Measurements from ENCODE around the gene ABCC4.
A peak's percentile ranks its signal among the peaks of the same experiment; 100 is the strongest.
"Not testable (repeated sequence)": the region's sequence is repeated elsewhere in the genome, so short reads cannot be mapped to it uniquely, and the experiment has no call there.

Gene ABCC4

GRCh38 chr13:95199896-95200295 lies 101.4 kb downstream of the ABCC4 start:
- peaks cover 0 to 4% of the 10 kb centered on the region in 2 experiments; a peak in 1 of 3 replicates for H3K36me3 ChIP-seq (ENCODE audit: control insufficient read depth in 2 of 2, insufficient read depth in 1 of 2, low read length in 2 of 2)
- H3K4me1 ChIP-seq (ENCODE audit: control insufficient read depth, insufficient read depth, low read length): no peaks in the 10 kb centered on the region
- ChIA-PET CTCF (no interaction called here), POLR2A (no interaction called here)
- no peak overlapping the region for H3K27ac ChIP-seq (ENCODE audit: extremely low read depth, low read depth, low read length)
- no peak overlapping the region for H3K4me3 ChIP-seq (ENCODE audit: low read depth, low read length)
- no peak for TF ChIP-seq ZNF530 (tag by site-specific recombination; IDR thresholded peaks at IDR 0.05; ENCODE audit: low read depth)
- TF ChIP-seq ZNF354C (tag by site-specific recombination; IDR thresholded peaks at IDR 0.05; ENCODE audit: borderline replicate concordance, low read depth): no peak
- no peaks in the 10 kb centered on the region for H3K9me3 ChIP-seq (ENCODE audit: control insufficient read depth, insufficient read depth, low read depth, low read length)

GRCh38 chr13:95198606-95199005 lies 102.6 kb downstream of the ABCC4 start:
- H3K9me3 ChIP-seq (ENCODE audit: control insufficient read depth, insufficient read depth, low read depth, low read length); POLR2A ChIA-PET; H3K36me3 ChIP-seq (ENCODE audit: control insufficient read depth in 2 of 2, insufficient read depth in 1 of 2, low read length in 2 of 2); H3K4me1 ChIP-seq (ENCODE audit: control insufficient read depth, insufficient read depth, low read length); H3K27ac ChIP-seq (ENCODE audit: extremely low read depth, low read depth, low read length); CTCF ChIA-PET; H3K4me3 ChIP-seq (ENCODE audit: low read depth, low read length): not testable (repeated sequence)
- TF ChIP-seq ZNF146 (tag by site-specific recombination; IDR thresholded peaks at IDR 0.05) (peak; percentile 97), ZNF280D (tag by site-specific recombination; IDR thresholded peaks at IDR 0.05) (0 out of 2 replicates have a peak, but pooled peaks have one; percentile 76)

DNA sequence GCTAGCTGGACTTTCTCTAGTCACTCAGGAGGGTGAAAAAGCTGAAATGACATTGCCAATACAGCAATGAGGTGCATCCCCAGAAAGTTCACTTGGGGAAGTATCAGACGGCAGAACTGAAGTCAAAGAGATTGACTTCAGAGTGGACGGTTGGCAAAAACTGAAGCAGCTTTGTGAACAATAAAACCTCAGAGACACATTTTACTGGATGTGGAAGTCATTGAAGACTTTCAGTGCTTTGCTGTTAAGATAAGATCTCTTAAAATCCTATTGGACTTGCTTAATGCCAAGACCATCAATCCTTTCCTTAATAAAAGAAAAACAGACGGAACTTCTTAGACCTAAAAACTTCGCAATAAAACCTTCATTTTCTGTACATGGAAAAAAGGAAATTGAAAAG lies 103.7 kb downstream of the ABCC4 start:
- CTCF ChIA-PET: interaction anchor here (0.7 to 1.4 kb wide), 4 partner anchors 8 to 1765 kb away, joined by 3 to 12 read pairs (median 4); no protein-coding TSS in a partner anchor
- H3K27ac ChIP-seq (ENCODE audit: extremely low read depth, low read depth, low read length): no peak overlapping the region

DNA sequence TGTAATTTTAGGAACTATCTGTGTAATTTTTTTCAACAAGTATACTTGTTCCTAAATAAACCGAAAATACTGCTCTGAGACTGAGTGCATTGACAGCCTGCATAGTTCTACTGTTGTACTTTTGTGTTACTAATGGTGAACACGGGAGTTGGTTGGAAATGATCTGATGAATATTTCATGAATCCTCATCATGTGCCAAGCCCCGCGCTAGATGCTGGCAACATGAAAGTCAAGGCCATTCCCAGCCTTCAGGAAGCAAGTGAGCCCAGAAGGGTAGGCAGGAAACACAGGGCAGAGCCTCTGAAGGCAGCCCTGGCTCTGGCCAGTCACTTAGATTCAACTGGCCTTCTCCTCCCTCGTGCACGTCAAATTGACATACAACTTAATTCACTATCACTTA lies 106.1 kb downstream of the ABCC4 start:
- Histone ChIP-seq H3K4me3 (ENCODE audit: low read depth, low read length) (no peak overlapping the region), H3K4me1 (ENCODE audit: control insufficient read depth, insufficient read depth, low read length) (no peaks in the 10 kb centered on the region; the same call in 1 of the 2 replicates), H3K36me3 (ENCODE audit: control insufficient read depth in 2 of 2, insufficient read depth in 1 of 2, low read length in 2 of 2) (no peaks in the 10 kb centered on the region), H3K9me3 (ENCODE audit: control insufficient read depth, insufficient read depth, low read depth, low read length) (no peaks in the 10 kb centered on the region), H3K27ac (ENCODE audit: extremely low read depth, low read depth, low read length) (no peak overlapping the region)
- no peak for TF ChIP-seq ZBTB8A (tag by site-specific recombination; IDR thresholded peaks at IDR 0.05)
- POLR2A ChIA-PET: no interaction called here
- CTCF ChIA-PET: interaction anchor here (6.3 kb wide), 1 partner anchor 185 kb away, joined by 101 read pairs; no protein-coding TSS in a partner anchor

More for the DNA sequence above, 103.7 kb downstream of the ABCC4 start:
- Histone ChIP-seq H3K4me1 (ENCODE audit: control insufficient read depth, insufficient read depth, low read length) (no peaks in the 10 kb centered on the region), H3K9me3 (ENCODE audit: control insufficient read depth, insufficient read depth, low read depth, low read length) (no peaks in the 10 kb centered on the region), H3K4me3 (ENCODE audit: low read depth, low read length) (no peak overlapping the region), H3K36me3 (ENCODE audit: control insufficient read depth in 2 of 2, insufficient read depth in 1 of 2, low read length in 2 of 2) (no peaks in the 10 kb centered on the region)
- POLR2A ChIA-PET: no interaction called here
- no peak for TF ChIP-seq ZNF596 (tag by site-specific recombination; IDR thresholded peaks at IDR 0.05)
- TF ChIP-seq, protein P1, sequence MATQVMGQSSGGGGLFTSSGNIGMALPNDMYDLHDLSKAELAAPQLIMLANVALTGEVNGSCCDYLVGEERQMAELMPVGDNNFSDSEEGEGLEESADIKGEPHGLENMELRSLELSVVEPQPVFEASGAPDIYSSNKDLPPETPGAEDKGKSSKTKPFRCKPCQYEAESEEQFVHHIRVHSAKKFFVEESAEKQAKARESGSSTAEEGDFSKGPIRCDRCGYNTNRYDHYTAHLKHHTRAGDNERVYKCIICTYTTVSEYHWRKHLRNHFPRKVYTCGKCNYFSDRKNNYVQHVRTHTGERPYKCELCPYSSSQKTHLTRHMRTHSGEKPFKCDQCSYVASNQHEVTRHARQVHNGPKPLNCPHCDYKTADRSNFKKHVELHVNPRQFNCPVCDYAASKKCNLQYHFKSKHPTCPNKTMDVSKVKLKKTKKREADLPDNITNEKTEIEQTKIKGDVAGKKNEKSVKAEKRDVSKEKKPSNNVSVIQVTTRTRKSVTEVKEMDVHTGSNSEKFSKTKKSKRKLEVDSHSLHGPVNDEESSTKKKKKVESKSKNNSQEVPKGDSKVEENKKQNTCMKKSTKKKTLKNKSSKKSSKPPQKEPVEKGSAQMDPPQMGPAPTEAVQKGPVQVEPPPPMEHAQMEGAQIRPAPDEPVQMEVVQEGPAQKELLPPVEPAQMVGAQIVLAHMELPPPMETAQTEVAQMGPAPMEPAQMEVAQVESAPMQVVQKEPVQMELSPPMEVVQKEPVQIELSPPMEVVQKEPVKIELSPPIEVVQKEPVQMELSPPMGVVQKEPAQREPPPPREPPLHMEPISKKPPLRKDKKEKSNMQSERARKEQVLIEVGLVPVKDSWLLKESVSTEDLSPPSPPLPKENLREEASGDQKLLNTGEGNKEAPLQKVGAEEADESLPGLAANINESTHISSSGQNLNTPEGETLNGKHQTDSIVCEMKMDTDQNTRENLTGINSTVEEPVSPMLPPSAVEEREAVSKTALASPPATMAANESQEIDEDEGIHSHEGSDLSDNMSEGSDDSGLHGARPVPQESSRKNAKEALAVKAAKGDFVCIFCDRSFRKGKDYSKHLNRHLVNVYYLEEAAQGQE (tag by site-specific recombination; IDR thresholded peaks at IDR 0.05): no peak
- TF ChIP-seq HOXA7 (CRISPR knock-in tag; IDR thresholded peaks at IDR 0.05; ENCODE audit: borderline replicate concordance): no peak
- no peak for TF ChIP-seq ZNF624 (tag by site-specific recombination; IDR thresholded peaks at IDR 0.05)
- TF ChIP-seq ZNF341 (tag by site-specific recombination; IDR thresholded peaks at IDR 0.05; ENCODE audit: low read depth): no peak
- TF ChIP-seq ZNF19 (tag by site-specific recombination; IDR thresholded peaks at IDR 0.05; ENCODE audit: low read depth): no peak
- TF ChIP-seq ZFP41 (tag by site-specific recombination; IDR thresholded peaks at IDR 0.05; ENCODE audit: borderline replicate concordance): no peak
- TF ChIP-seq ZNF2 (tag by site-specific recombination; IDR thresholded peaks at IDR 0.05): no peak
